Measurements from ENCODE around the gene NLRP4.
"Not testable (repeated sequence)": the region's sequence is repeated elsewhere in the genome, so short reads cannot be mapped to it uniquely, and the experiment has no call there.

NLRP4 gene

DNA sequence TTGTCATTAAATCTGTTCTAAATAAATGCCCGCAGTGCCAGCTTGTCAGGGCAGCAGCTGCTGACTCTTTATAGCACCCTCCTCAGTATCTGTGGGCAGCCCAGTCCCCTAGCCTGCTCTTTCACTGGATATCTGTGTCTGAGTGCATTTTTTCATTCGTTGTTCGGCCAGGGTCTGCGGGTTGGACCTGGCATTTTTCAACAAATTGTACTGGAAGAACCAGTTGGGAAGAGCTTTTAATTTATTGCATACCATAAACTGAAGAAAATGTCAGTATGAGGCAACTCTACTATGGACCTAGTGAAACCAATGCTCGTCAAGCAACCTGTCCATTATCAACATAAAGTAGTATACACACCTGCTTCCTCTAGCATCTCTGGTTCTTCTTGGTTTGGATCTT lies 87.2 kb downstream of the NLRP4 start:
- TF ChIP-seq, protein P1, sequence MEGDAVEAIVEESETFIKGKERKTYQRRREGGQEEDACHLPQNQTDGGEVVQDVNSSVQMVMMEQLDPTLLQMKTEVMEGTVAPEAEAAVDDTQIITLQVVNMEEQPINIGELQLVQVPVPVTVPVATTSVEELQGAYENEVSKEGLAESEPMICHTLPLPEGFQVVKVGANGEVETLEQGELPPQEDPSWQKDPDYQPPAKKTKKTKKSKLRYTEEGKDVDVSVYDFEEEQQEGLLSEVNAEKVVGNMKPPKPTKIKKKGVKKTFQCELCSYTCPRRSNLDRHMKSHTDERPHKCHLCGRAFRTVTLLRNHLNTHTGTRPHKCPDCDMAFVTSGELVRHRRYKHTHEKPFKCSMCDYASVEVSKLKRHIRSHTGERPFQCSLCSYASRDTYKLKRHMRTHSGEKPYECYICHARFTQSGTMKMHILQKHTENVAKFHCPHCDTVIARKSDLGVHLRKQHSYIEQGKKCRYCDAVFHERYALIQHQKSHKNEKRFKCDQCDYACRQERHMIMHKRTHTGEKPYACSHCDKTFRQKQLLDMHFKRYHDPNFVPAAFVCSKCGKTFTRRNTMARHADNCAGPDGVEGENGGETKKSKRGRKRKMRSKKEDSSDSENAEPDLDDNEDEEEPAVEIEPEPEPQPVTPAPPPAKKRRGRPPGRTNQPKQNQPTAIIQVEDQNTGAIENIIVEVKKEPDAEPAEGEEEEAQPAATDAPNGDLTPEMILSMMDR (IDR thresholded peaks at IDR 0.05; ENCODE audit: borderline replicate concordance, control extremely low read depth, extremely low read depth, insufficient read depth, missing control alignments): no peak
- no peak for DNase-seq (ENCODE audit: low spot score)
- in situ Hi-C loops (cut with MboI; ENCODE audit: low sequenced_read_pairs, unreplicated experiment): no loop called here

DNA sequence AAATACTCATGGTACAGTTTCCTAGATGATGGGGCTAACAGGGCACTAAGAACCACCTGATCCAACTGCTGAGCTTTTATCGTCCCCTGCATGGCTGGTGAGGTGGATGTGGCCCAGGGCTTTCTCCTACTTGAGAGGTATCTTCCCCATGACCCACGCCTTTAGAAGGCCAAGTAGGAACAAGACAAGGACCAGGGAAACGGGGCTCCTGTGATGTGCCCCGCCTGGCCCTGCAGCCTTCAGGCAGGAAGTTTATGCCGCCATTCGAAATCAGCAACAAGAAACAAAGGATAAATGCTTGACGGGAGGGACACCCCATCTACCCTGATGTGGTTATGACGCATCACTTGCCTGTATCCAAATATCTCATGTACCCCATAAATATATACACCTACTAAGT lies 91.7 kb downstream of the NLRP4 start:
- in situ Hi-C loops (cut with MboI; ENCODE audit: low sequenced_read_pairs, unreplicated experiment): no loop called here
- DNase-seq (ENCODE audit: low spot score): no peak
- TF ChIP-seq, protein P1 (IDR thresholded peaks at IDR 0.05; ENCODE audit: borderline replicate concordance, control extremely low read depth, extremely low read depth, insufficient read depth, missing control alignments): no peak

DNA sequence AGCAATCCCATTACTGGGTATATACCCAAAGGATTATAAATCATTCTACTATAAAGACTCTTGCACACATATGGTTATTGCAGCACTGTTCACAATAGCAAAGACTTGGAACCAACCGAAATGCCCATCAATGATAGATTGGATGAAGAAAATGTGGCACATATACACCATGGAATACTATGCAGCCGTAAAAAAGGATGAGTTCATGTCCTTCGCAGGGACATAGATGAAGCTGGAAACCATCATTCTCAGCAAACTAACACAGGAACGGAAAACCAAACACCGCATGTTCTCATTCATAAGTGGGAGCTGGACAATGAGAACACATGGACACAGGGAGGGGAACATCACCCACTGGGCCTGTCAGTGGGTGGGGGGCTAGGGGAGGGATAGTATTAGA lies 92.9 kb downstream of the NLRP4 start:
- DNase-seq (ENCODE audit: low spot score); in situ Hi-C loops (cut with MboI; ENCODE audit: low sequenced_read_pairs, unreplicated experiment): not testable (repeated sequence)

DNA sequence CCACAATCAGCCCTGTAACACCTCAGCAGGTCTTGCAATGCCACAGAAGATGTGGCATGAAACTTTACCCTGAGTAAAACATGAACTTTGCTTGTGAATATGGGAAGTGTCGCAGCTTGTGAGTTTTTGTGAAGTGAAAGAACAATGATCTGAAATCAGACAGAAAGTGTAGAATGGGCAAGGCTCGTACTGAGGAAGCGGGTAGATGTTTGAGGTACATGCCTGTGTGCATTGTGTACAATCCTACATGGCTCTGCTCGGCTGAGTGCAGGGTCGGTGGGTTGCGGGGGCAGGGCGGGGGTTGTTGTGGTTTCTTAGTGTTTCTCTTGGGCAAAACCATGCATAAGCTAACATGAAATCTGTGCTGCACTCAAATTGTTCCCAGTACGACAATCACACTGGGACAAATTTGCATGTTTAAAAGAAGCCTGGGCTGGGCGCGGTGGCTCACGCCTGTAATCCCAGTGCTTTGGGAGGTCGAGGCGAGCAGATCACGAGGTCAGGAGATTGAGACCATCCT lies 94.7 kb downstream of the NLRP4 start:
- in situ Hi-C loops (cut with MboI; ENCODE audit: low sequenced_read_pairs, unreplicated experiment): no loop called here
- TF ChIP-seq, protein P1 (IDR thresholded peaks at IDR 0.05; ENCODE audit: borderline replicate concordance, control extremely low read depth, extremely low read depth, insufficient read depth, missing control alignments): no peak

More for the DNA sequence above, 94.7 kb downstream of the NLRP4 start:
- no peak for DNase-seq (ENCODE audit: low spot score)
